Subcutaneous adipose tissue (tissue), 4 donors: Measurements from ENCODE around the gene P2RY12. TPM values are rescaled to one million over a fixed set of nuclear protein-coding genes. Genes with fewer than 3 reads are reported as not detected.

Source experiments
- CTCF ChIP-seq: fragments of 450-650 bp; IDR thresholded peaks from one replicate; pipeline ENCODE4 v1.5.1; 2016; ENCODE audit warnings: low read depth, mild to moderate bottlenecking, control low read depth, antibody characterized with exemption, moderate library complexity
- total RNA-seq, 4 donors: library from RNA; depleted of rRNA; stranded (reverse); fragments of >200 nt; gene quantifications; one replicate each; pipeline ENCODE4 v1.1.0, GENCODE V29; 2016

The P2RY12 gene
- total RNA-seq, 4 donors from 2014 or later = 2.8 to 17.8 (median 13.1) TPM

- TF ChIP-seq CTCF = no peak
Observed at GRCh38 chr3:151347432-151347831, 37.1 kb downstream of the P2RY12 start.

GRCh38 chr3:151346292-151346691 is 38.3 kb downstream of the P2RY12 start:
- TF ChIP-seq CTCF = no peak

GRCh38 chr3:151345859-151346258 is 38.7 kb downstream of the P2RY12 start:
- no peak for TF ChIP-seq CTCF

- TF ChIP-seq CTCF = no peak
Observed at GRCh38 chr3:151331696-151332095, 52.9 kb downstream of the P2RY12 start.

GRCh38 chr3:151330899-151331298 is 53.7 kb downstream of the P2RY12 start:
- no peak for TF ChIP-seq CTCF

- TF ChIP-seq CTCF = no peak
Observed at GRCh38 chr3:151330379-151330778, 54.2 kb downstream of the P2RY12 start.

- TF ChIP-seq CTCF = no peak
Observed at GRCh38 chr3:151329363-151329762, 55.2 kb downstream of the P2RY12 start, which contains the start of gene P2RY13. TSS of gene P2RY13 (minus strand) at chr3:151329549. CDS start at chr3:151329528, 21 bp downstream.
